ENCODE results near the gene RBMS3.

The RBMS3 gene

DNA sequence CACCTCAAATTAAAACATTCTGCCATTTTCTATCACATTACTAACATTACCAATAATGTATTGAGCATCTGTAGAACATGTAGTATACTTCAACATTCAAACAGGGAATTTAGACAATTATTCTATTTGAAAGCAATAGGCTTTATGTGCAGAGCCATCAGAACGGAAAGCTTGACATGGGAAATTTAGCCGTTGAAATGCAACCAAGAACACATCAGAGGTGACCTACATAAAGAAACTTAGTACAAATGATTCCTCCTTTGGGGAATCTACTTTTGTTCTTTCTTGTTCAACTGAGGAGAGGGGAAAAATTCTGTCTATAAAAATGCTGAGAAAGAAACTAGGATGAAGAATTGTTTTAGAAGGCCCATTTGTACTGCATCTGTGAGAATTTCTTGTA lies 38.6 kb upstream of the RBMS3 start:
- TF ChIP-seq CTCF (IDR thresholded peaks at IDR 0.05; ENCODE audit: extremely low read depth, insufficient read depth, missing control alignments): no peak
- in situ Hi-C loops (cut with MboI; ENCODE audit: low pct_unique_long_range_greater_than_20kb, low sequenced_read_pairs, unreplicated experiment): no loop called here
- DNase-seq (ENCODE audit: low spot score): no peak

GRCh38 chr3:29245441-29245840 lies 35.4 kb upstream of the RBMS3 start:
- no peak for TF ChIP-seq CTCF (IDR thresholded peaks at IDR 0.05; ENCODE audit: extremely low read depth, insufficient read depth, missing control alignments)
- no peak for DNase-seq (ENCODE audit: low spot score)
- in situ Hi-C loops (cut with MboI; ENCODE audit: low pct_unique_long_range_greater_than_20kb, low sequenced_read_pairs, unreplicated experiment): no loop called here

DNA sequence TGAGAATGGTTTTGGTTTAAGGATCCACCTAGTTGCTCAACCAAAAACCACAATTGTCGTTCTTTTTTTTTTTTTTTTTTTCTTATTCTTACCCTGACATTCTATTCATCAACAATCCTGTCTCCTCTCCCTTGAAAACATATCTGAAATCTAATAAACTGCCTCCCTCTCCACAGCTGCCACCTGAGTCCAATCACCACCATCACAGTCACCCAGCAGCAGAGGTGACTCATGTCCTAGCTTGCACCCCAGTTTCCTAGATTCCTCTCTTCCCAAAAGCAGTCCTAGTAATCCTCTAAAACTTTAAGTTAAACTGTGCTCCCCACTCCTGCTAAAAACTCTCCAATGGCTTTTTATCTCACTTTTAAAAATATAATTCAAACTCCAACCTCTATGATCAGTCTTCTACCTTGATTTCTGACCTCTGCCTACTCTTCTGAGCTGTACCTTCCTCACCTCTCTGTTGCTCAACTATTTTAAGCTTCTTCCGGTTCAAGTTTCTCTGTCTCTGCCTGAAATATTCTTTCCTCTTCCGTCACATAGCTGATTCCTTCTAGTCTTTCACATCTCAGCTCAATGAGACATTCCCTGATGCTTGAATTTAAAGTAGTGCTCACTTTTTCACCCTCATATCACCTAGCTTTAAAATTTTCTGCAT lies 33.7 kb upstream of the RBMS3 start:
- TF ChIP-seq CTCF (IDR thresholded peaks at IDR 0.05; ENCODE audit: extremely low read depth, insufficient read depth, missing control alignments): no peak
- in situ Hi-C loops (cut with MboI; ENCODE audit: low pct_unique_long_range_greater_than_20kb, low sequenced_read_pairs, unreplicated experiment): no loop called here
- DNase-seq (ENCODE audit: low spot score): no peak

GRCh38 chr3:29249829-29250345 lies 31.0 kb upstream of the RBMS3 start:
- in situ Hi-C loops (cut with MboI; ENCODE audit: low pct_unique_long_range_greater_than_20kb, low sequenced_read_pairs, unreplicated experiment): no loop called here
- no peak for DNase-seq (ENCODE audit: low spot score)
- TF ChIP-seq CTCF (IDR thresholded peaks at IDR 0.05; ENCODE audit: extremely low read depth, insufficient read depth, missing control alignments): no peak

- in situ Hi-C loops (cut with MboI; ENCODE audit: low pct_unique_long_range_greater_than_20kb, low sequenced_read_pairs, unreplicated experiment): no loop called here
- TF ChIP-seq CTCF (IDR thresholded peaks at IDR 0.05; ENCODE audit: extremely low read depth, insufficient read depth, missing control alignments): no peak
- no peak for DNase-seq (ENCODE audit: low spot score)
These were observed 24.8 kb upstream of the RBMS3 start for GRCh38 chr3:29255854-29256696.

DNA sequence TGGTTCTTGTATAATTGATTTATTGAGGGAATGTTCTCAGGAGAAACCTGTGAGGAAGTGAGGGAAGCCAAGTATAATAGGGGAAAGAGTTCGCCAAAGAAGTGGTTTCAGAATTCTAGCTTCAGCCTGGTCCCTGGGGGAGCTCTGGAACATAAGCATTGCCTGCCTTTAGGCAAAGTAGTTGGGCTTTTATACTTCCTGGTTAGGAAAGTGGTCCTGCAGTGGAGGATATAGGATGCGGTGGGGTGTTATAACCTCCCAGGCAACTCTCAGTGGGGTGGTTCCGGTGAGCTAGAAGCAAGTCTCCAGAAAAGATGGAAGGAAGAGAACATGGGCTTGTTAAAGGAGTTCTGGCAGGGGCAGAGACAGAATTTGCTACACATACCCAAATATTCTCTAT lies 22.7 kb upstream of the RBMS3 start:
- in situ Hi-C loops (cut with MboI; ENCODE audit: low pct_unique_long_range_greater_than_20kb, low sequenced_read_pairs, unreplicated experiment): no loop called here
- TF ChIP-seq CTCF (IDR thresholded peaks at IDR 0.05; ENCODE audit: extremely low read depth, insufficient read depth, missing control alignments): no peak

More for the DNA sequence above, 22.7 kb upstream of the RBMS3 start:
- no peak for DNase-seq (ENCODE audit: low spot score)
